HG02623 (cell line): ENCODE data around the gene KLHL4.
"Not testable (repeated sequence)": the region's sequence is repeated elsewhere in the genome, so short reads cannot be mapped to it uniquely, and the experiment has no call there.

Experiments
- ATAC-seq: cut with Tn5 transposase; IDR thresholded peaks from one replicate; pipeline ENCODE4 v1.9.1; 2021; ENCODE audit warnings: moderate library complexity; ENCODE audit not compliant: unreplicated experiment

Gene KLHL4

GRCh38 chrX:87661761-87662160, 144.2 kb downstream of the KLHL4 start:
- ATAC-seq = no peak

DNA sequence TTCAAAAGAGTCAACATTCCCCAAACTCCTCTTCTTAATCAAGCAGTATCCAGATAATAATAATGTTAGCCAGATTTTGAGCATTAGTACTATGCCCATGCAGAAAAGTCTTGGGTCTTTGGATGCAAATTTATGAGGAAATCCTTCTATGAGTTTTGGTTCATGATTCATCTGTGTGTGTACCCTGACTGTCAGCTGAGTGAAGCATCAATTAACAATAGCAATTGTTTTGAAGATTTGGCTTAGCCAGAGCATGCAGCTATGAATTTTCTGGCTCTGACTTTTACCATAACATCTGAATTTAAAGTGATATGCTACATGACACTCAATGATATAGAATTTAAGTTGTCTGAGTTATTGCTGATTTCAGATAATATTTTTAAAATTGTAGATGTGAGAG, 145.8 kb downstream of the KLHL4 start:
- ATAC-seq = no peak

DNA sequence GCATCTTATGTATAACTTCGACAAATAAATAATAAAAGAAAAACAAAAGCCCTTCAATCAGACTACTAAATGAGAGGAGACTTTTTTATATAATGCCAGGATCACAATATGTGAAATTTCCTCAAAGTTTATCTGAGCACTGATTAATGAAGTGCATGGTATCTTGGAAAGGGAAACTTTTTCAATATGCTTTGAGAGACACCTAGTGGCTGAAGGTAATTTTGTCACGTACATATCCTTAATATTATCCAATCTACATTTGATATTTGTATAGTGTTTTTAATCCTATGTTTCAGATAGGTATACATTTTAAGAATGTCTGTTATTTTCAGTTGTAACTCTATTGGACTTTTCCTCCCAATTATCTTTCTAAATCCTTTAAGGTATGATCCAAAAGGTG, 146.8 kb downstream of the KLHL4 start:
- no peak for ATAC-seq

DNA sequence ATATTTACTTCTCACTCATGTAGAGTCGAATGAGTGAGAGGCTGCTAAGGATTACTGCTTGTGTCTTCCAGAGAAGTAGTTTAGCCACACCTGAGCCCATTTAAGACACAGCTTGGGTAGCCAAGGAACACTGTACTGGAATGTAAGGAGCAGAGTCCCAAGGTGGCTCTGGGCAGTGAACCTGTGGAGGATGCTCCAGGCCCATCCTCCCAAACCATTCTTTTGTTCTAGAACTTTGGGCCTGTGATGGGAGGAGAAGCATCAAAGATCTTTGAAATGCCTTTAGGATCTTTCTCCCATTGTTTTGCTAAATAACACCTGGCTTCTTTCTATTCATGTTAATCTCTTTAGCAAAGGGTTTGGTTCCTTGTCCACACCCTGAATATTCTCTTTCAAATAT, 162.2 kb downstream of the KLHL4 start:
- ATAC-seq = no peak

GRCh38 chrX:87687703-87688102, 170.1 kb downstream of the KLHL4 start:
- no peak for ATAC-seq

GRCh38 chrX:87688113-87688748, 170.6 kb downstream of the KLHL4 start:
- not testable (repeated sequence) for ATAC-seq

DNA sequence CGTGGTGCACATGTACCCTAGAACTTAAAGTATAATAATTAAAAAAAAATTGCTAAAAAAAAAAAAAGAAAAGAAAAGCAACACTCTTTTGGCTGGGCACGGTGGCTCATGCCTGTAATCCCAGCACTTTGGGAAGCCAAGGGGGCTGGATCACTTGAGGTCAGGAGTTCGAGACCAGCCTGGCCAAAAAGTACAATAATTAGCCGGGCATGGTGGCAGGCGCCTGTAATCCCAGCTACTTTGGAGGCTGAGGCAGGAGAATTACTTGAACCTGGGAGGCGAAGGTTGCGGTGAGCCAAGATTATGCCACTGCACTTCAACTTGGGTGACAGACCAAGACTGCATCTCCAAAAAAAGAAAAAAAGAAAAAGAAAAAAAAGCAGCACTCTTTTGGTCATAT, 171.6 kb downstream of the KLHL4 start:
- not testable (repeated sequence) for ATAC-seq

- ATAC-seq = no peak
Observed at GRCh38 chrX:87693204-87693603, 175.6 kb downstream of the KLHL4 start.

GRCh38 chrX:87697409-87697808, 179.8 kb downstream of the KLHL4 start:
- no peak for ATAC-seq

DNA sequence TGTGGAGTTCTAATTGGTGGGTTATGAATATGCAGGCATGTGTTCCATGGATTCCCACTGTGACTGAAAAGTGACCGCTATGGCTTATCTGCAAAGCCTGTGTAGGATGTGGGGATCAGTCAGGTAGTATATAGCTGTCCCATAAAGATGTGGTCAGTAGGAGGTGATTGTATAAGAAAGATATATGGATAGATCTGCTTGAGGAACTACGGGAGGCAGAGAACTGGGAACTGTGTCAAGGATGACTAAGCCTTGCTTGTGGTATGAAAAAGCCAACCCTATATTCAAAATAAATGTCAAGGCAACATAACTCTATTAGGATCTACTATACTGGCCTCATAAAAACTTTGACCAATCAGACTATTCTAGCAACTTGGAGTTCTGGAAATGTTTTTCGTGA, 185.2 kb downstream of the KLHL4 start:
- no peak for ATAC-seq

GRCh38 chrX:87703469-87703868, 185.9 kb downstream of the KLHL4 start:
- ATAC-seq = not testable (repeated sequence)

DNA sequence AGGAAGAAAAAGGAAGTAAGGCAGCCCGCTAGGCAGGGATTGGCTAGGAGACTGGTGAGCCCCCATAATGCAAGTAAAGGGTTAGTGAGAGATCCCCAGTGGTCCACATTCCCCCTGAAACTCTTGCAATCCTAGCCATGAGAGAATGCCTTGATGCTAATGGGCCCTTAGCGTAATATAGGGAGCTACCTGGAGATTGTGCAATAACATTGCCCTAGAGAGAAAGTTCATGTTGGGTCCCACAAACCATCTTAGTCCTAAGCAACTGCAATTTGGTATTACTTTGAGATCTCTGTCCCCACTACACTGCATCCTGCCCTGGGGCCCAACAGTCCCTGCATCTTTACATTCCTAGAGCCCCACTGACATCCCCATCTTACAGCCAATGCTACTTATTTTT, 188.5 kb downstream of the KLHL4 start:
- ATAC-seq = no peak

- ATAC-seq = no peak
Observed at GRCh38 chrX:87710580-87710979, 193.0 kb downstream of the KLHL4 start.
